ENCODE results near the gene ZNF264.
"Not testable (repeated sequence)": the region's sequence is repeated elsewhere in the genome, so short reads cannot be mapped to it uniquely, and the experiment has no call there.

The ZNF264 gene

DNA sequence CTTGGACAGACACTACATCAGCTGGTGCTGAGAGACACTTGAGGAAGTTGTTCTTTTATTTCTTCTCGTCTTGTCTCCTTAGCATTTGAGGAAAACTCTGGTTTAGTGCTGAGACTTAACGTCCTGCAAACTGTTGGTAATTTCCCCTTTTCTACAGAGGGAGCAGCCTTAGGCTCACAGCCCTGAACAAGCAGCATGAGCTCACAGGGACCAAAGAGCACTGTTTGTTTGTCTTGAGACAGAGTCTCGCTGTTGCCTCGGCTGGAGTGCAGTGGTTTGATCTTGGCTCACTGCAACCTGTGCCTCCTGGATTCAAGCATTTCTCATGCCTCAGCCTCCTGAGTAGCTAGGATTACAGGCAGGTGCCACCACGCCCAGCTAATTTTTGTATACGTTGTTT is 54.7 kb downstream of the ZNF264 start:
- DNase-seq (ENCODE audit: low read depth), result no peak

DNA sequence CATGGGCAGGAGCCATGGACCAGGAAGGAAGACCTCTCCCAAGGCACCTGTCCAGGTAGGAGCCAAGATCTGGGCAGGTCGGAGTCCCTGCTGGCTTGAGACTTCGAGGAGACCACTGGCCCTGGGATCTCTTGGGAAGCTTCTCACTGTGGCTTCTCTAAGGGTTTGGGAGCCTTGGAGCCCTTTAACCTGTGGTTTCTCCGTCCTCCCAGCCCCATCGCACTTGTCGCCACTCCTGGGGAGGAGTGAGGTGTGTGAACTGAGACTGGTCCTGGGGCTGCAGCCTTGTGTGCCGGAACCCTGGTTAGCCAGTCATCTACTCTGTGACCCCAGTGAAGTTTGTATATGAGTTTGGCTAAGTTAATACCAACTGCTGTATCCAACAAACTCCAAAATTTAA is 57.3 kb downstream of the ZNF264 start:
- no peak for DNase-seq (ENCODE audit: low read depth)

DNA sequence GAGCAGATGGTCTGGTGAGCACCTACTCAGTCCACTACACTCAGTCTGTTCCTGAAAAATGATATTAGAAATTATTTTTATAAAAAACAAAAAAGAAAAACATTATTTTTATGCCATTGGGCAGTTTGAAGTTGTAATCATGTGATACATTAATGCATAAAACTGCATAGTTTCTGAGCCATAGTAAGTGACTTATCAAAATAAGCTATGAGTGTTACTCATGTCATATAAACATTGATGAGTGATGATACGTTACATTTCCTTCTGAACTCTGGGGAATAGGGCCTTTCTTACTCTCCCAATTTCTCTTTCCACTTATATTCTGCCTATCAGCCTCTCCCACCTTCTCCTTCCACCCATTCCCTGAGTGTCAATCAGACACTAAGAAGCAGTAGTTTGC is 58.0 kb downstream of the ZNF264 start:
- no peak for DNase-seq (ENCODE audit: low read depth)

DNA sequence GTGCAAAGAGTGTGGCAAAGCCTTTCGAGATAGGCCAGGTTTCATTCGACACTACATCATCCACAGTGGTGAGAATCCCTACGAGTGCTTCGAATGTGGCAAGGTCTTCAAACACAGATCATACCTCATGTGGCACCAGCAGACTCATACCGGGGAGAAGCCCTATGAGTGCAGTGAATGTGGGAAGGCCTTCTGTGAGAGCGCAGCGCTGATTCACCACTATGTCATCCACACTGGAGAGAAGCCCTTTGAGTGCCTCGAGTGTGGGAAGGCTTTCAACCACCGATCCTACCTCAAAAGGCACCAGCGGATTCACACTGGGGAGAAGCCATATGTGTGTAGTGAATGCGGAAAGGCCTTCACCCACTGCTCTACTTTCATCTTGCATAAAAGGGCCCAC is 62.5 kb downstream of the ZNF264 start:
- not testable (repeated sequence) for DNase-seq (ENCODE audit: low read depth)

DNA sequence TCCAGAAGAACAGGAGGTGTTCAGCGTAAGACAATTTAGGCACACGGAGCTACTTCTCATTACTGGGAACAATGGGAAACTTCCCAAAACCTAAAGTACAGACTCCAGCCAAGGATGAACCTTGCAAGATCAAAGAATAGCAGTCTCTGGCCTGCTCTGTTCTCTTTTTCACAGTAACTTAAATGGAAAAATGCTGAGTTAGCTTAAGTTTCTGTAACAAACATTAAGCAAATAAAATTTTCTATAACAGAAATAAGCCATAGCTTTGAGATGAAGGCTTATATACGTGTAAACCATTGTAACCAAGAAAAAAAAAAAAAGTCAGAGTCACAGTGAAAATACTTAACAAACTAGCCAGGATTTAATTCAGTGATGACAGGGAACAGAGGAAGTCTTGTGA is 70.7 kb downstream of the ZNF264 start:
- no peak for DNase-seq (ENCODE audit: low read depth)

DNA sequence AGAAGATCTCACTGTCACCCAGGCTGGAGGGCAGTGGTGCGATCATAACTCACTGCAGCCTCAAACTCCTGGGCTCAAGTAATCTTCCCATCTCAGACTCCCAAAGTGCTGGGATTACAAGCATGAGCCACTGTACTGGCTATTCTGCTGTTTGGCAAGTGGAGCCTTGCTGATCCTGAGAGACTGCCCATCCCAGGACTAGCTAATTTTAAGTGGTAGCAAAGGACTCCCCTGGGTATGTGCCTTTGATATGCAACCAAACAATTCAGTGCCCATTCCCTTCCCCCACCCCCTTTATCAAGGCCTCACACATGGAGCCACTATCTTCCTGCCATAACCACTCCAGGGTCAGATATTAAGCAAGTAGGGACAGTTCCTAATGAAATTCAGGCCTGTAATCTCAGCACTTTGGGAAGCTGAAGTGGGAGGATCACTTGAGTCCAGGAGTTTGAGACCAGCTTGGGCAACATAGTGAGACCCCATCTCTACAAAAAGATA is 72.0 kb downstream of the ZNF264 start:
- DNase-seq (ENCODE audit: low read depth), result peak; percentile 41

DNA sequence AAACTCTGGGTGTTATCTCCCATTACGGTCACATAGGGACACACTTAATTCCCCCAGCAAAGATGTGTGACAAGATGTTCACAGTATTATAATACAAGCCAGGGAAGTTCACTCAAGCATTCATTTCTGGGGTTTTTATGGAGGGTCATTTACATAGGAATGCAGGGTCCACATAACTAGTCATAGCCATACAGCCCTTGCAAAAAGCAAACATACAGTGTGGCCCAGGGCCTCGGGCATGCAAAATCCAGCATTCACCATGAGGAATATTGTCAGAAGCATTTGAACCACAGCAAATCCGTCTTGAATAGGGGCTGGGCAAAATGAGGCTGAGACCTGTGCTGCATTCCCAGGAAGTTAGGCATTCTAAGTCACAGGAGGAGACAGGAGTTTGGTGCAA is 76.0 kb downstream of the ZNF264 start:
- DNase-seq (ENCODE audit: low read depth), result no peak

DNA sequence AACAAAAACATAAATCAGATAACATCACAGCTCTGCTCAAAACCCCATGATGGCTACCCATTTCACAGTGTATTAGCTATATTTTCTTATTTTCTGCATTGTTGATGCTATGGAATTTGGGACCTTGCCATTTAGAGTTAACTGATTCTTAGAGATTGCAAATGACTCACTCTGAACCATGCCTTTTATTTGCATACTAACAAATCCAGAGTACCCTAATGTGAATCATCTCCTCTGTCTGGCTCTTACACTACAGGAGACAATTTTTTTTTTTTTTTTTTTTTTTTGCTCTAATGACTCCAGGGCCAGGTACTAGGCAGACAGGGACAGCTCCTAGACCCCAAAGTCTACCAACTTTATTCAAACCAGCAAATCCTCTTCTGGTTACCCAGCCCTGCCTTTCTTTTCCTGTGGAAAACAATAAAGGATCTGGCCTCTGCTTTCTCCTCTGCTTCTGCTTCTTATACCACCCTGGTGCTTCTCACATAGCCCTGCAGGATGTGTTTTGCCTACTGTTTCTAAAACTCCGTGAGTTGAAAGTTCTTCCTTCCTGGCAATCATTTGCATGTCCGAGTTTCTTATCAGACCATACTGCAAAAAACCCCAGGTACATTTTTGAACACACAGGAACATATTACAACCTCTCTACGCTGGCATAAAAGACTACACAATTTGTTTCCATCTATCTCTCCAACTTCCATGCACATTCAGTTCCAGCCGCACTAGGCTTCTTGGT is 78.4 kb downstream of the ZNF264 start:
- no peak for DNase-seq (ENCODE audit: low read depth)

DNA sequence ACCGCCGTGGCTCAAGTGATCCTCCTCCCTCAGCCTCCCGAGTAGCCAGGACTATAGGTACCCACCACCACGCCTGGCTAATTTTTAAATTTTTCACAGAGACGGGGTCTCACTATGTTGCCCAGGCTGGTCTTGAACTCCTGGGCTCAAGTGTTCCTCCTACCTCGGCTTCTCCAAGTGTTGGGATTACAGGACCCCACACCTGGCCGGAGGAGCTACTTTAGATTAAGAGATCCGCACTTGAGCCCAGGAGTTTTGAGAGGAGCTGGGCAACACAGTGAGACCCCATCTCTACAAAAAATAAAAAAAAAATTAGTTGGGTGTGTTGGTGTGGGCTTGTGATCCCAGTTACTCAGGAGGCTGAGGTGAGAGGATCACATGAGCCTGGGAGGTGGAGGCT is 80.0 kb downstream of the ZNF264 start:
- no peak for DNase-seq (ENCODE audit: low read depth)
